Measurements from ENCODE around the gene TRIM24.

DNA sequence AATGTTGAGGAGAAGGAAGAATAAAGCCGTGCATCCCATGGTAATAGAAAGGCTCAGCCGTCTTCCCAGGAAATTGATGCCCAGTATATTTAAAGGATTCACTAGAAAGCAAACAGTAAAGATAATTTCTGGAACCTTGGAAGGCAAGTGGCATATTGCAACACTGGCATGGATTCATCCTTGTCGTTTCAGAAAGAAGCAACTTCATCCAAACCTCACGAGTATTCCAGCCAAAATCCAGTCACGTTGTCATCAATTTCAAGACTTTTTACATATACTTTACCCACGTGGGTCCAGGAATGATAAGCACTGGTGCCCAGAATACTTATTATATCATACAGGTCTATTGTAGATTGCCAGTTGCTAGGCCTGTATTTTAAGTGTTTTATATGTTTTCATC is 167.3 kb downstream of the TRIM24 start:
- TF ChIP-seq, protein P1, sequence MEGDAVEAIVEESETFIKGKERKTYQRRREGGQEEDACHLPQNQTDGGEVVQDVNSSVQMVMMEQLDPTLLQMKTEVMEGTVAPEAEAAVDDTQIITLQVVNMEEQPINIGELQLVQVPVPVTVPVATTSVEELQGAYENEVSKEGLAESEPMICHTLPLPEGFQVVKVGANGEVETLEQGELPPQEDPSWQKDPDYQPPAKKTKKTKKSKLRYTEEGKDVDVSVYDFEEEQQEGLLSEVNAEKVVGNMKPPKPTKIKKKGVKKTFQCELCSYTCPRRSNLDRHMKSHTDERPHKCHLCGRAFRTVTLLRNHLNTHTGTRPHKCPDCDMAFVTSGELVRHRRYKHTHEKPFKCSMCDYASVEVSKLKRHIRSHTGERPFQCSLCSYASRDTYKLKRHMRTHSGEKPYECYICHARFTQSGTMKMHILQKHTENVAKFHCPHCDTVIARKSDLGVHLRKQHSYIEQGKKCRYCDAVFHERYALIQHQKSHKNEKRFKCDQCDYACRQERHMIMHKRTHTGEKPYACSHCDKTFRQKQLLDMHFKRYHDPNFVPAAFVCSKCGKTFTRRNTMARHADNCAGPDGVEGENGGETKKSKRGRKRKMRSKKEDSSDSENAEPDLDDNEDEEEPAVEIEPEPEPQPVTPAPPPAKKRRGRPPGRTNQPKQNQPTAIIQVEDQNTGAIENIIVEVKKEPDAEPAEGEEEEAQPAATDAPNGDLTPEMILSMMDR (conservative IDR thresholded peaks at IDR 0.05; ENCODE audit: low read length): no peak
- TF ChIP-seq EZH2phosphoT487 (IDR thresholded peaks at IDR 0.05; ENCODE audit: borderline replicate concordance, low read depth, low read length): no peak
